Activated T-helper 1 cell treated with anti-CD3 and anti-CD28 coated beads, Interleukin-2, amount 50 U/mL, for 16 hours (primary cell): ENCODE results near the gene AIP.

Experiments
- DNase-seq, 2 donors: peaks; one replicate each; pipeline ENCODE4 v3.0.0-alpha.2; 2020; ENCODE audit warnings: low read depth in 1 of 2, low spot score in 1 of 2

The AIP gene

GRCh38 chr11:67492801-67493547 lies 10.1 kb downstream of the AIP start:
- DNase-seq: no peak

- DNase-seq: no peak
Measured at GRCh38 chr11:67493548-67494370, 10.9 kb downstream of the AIP start.

- DNase-seq: no peak
Measured at GRCh38 chr11:67494371-67495233, 11.8 kb downstream of the AIP start.

- no peak for DNase-seq
Measured at GRCh38 chr11:67495234-67496005, 12.6 kb downstream of the AIP start.

GRCh38 chr11:67496113-67496512 lies 13.3 kb downstream of the AIP start:
- no peak for DNase-seq

GRCh38 chr11:67497656-67498291 lies 14.9 kb downstream of the AIP start:
- DNase-seq: no peak

GRCh38 chr11:67498544-67498972 lies 15.7 kb downstream of the AIP start:
- DNase-seq: no peak

- DNase-seq: no peak
Measured at GRCh38 chr11:67499808-67500483, 17.1 kb downstream of the AIP start.

GRCh38 chr11:67500484-67500821 lies 17.6 kb downstream of the AIP start:
- no peak for DNase-seq

GRCh38 chr11:67500831-67501715 lies 18.2 kb downstream of the AIP start:
- DNase-seq: no peak

GRCh38 chr11:67501854-67502253 lies 19.0 kb downstream of the AIP start:
- DNase-seq: no peak

GRCh38 chr11:67502328-67502979 lies 19.6 kb downstream of the AIP start:
- DNase-seq: no peak

GRCh38 chr11:67503119-67504004 lies 20.5 kb downstream of the AIP start:
- no peak for DNase-seq

- no peak for DNase-seq
Measured at GRCh38 chr11:67504005-67504949, 21.5 kb downstream of the AIP start.

- DNase-seq: peak; percentile 49 to 63
Measured at GRCh38 chr11:67504950-67505581, 22.2 kb downstream of the AIP start, which contains the start of gene PITPNM1. TSS of gene PITPNM1 (minus strand) at chr11:67505363. CDS start at chr11:67504180, 1,183 bp downstream.
